ENCODE results near the gene CWH43. TPM values are rescaled to one million over a fixed set of nuclear protein-coding genes. Genes with fewer than 3 reads are reported as not detected.
A peak's percentile ranks its signal among the peaks of the same experiment; 100 is the strongest.
"Not testable (repeated sequence)": the region's sequence is repeated elsewhere in the genome, so short reads cannot be mapped to it uniquely, and the experiment has no call there.

The CWH43 gene
- total RNA-seq, 1 experiment from 2014 or later, result not detected

DNA sequence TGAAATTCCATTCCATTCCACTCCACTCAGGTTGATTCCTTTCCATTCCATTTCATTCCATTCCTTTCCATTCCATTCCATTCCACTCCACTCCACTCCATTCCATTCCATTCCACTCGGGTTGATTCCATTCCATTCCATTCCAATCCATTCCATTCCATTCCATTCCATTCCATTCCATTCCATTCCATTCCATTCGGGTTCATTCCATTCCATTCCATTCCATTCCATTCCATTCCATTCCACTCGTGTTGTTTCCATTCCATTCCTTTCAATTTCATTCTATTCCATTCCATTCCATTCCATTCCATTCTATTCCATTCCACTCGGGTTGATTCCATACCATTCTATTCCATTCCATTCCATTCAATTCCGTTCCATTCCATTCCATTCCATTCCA lies 124.5 kb downstream of the CWH43 start:
- H3K79me2 ChIP-seq (ENCODE audit: low read length); H3K27ac ChIP-seq (ENCODE audit: low read length); DNase-seq; H3K4me2 ChIP-seq (ENCODE audit: low read depth, low read length, poor library complexity, severe bottlenecking); H2AFZ ChIP-seq (ENCODE audit: low read length); H3K36me3 ChIP-seq (ENCODE audit: insufficient read depth, low read length); H3K9me2 ChIP-seq (replicated peaks; ENCODE audit: insufficient read depth, low read length); H3K27me3 ChIP-seq (ENCODE audit: low read length); H4K20me1 ChIP-seq (ENCODE audit: insufficient read depth, low read depth, low read length); H3K9ac ChIP-seq (ENCODE audit: low read length); H3K4me1 ChIP-seq (ENCODE audit: low read length): not testable (repeated sequence)
- Histone ChIP-seq H3K9me3 (ENCODE audit: low read length) (peaks cover 19% of the 10 kb centered on the region; the same call in 1 of the 2 replicates), H3K4me3 (ENCODE audit: low read length) (peak overlapping the region; percentile 24; the same call in 1 of the 2 replicates)

Small RNA genes within 50 kb of the gene (small RNA-seq; reads per million reads assigned to genes)
- gene AC020593.1, result not detected

Other genes starting within 250 kb of the CWH43 start
- 56.9 and 103 TPM in 2 replicates for gene FRYL, start 206.0 kb upstream of the CWH43 start, total RNA-seq (2014; rRNA removed; shearing (Covaris generic); ENCODE audit: low replicate concordance)
- 70.6 and 122 TPM in 2 replicates for gene OCIAD1, start 155.2 kb upstream of the CWH43 start, total RNA-seq (2014; rRNA removed; shearing (Covaris generic); ENCODE audit: low replicate concordance)
- 68.1 and 149 TPM in 2 replicates for gene OCIAD2, start 79.5 kb upstream of the CWH43 start, total RNA-seq (2014; rRNA removed; shearing (Covaris generic); ENCODE audit: low replicate concordance)

All from Karpas-422 (cell line).